ENCODE data around the gene LCE6A.

The LCE6A gene

DNA sequence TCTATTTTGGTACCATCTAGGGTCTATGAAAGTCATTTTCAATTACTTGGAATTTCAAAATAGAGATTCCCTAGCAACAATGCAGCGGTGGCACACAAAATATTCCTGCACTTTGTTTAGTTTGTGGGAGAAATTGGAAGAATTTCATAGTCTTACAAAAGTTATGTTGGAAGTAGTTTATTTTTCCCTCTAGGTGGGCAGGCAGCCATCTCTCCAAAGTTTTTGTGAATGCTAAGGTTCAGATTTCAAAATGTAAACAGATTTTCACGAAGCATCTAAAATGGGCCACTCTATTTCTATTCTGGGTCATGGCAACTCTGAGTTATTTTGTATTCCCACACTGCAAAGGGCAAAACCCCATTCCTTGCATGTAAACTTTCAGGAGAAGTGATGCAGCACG, 43.4 kb downstream of the LCE6A start:
- Histone ChIP-seq H4K20me1 (ENCODE audit: control insufficient read depth, insufficient read depth, low read depth, low read length) (no peaks in the 10 kb centered on the region), H3K36me3 (ENCODE audit: control insufficient read depth, low read length) (no peaks in the 10 kb centered on the region), H3K79me2 (ENCODE audit: control insufficient read depth, low read length) (no peaks in the 10 kb centered on the region), H3K27ac (ENCODE audit: low read depth, low read length) (no peak overlapping the region), H3K9me2 (replicated peaks; ENCODE audit: control insufficient read depth, low read length) (no peaks in the 10 kb centered on the region), H3K4me2 (ENCODE audit: low read length) (no peak overlapping the region), H3K4me3 (ENCODE audit: low read length) (no peak overlapping the region), H3F3A (ENCODE audit: control insufficient read depth, insufficient read depth) (no peaks in the 10 kb centered on the region), H3K4me1 (ENCODE audit: control insufficient read depth, low read length) (no peaks in the 10 kb centered on the region), H3K9me3 (ENCODE audit: control insufficient read depth, insufficient read depth, low read length) (no peaks in the 10 kb centered on the region), H3K27me3 (ENCODE audit: control insufficient read depth, low read length) (0 out of 2 replicates have a peak, but pooled peaks cover 5% of the 10 kb centered on the region)
- no peak for TF ChIP-seq EZH2phosphoT487 (IDR thresholded peaks at IDR 0.05; ENCODE audit: borderline replicate concordance, low read length)

- no peak overlapping the region for H3K4me2 ChIP-seq (ENCODE audit: low read length)
- no peaks in the 10 kb centered on the region for H3K36me3 ChIP-seq (ENCODE audit: control insufficient read depth, low read length)
- H3F3A ChIP-seq (ENCODE audit: control insufficient read depth, insufficient read depth), result no peaks in the 10 kb centered on the region
- no peak for TF ChIP-seq CTCF (IDR thresholded peaks at IDR 0.05; ENCODE audit: low read depth, low read length, poor library complexity, severe bottlenecking)
- TF ChIP-seq EZH2phosphoT487 (IDR thresholded peaks at IDR 0.05; ENCODE audit: borderline replicate concordance, low read length), result no peak
- H3K4me1 ChIP-seq (ENCODE audit: control insufficient read depth, low read length), result no peaks in the 10 kb centered on the region
- no peaks in the 10 kb centered on the region for H4K20me1 ChIP-seq (ENCODE audit: control insufficient read depth, insufficient read depth, low read depth, low read length)
- no peaks in the 10 kb centered on the region for H3K9me2 ChIP-seq (replicated peaks; ENCODE audit: control insufficient read depth, low read length)
- no peaks in the 10 kb centered on the region for H3K79me2 ChIP-seq (ENCODE audit: control insufficient read depth, low read length)
- H3K4me3 ChIP-seq (ENCODE audit: low read length), result no peak overlapping the region
- no peaks in the 10 kb centered on the region for H3K9me3 ChIP-seq (ENCODE audit: control insufficient read depth, insufficient read depth, low read length)
- H3K27me3 ChIP-seq (ENCODE audit: control insufficient read depth, low read length), result peaks cover 5% of the 10 kb centered on the region; the same call in 1 of the 2 replicates
- no peak overlapping the region for H3K27ac ChIP-seq (ENCODE audit: low read depth, low read length)
These were observed 44.2 kb downstream of the LCE6A start for GRCh38 chr1:152886758-152887409.

DNA sequence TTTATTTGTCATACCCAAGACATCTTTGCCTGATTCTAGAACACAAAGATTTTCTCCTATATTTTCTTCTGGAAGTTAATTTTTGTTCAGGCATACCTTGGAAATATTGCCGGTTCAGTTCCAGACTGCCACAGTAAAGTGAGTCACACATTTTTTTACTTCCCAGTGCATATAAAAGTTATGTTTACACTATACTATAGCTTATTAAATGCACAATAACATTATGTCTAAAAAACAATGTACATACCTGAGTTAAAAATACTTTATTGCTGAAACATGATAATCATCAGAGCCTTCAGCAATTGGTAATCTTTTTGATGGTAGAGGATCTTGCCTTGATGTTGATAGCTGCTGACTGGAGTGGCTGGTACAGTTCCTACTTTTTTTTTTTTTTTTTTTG, 45.5 kb downstream of the LCE6A start:
- no peak overlapping the region for H3K4me3 ChIP-seq (ENCODE audit: low read length)
- no peak overlapping the region for H3K4me2 ChIP-seq (ENCODE audit: low read length)
- peaks cover 5% of the 10 kb centered on the region; the same call in 1 of the 2 replicates for H3K27me3 ChIP-seq (ENCODE audit: control insufficient read depth, low read length)
- no peak overlapping the region for H3K27ac ChIP-seq (ENCODE audit: low read depth, low read length)
- no peaks in the 10 kb centered on the region for H3K36me3 ChIP-seq (ENCODE audit: control insufficient read depth, low read length)
- H4K20me1 ChIP-seq (ENCODE audit: control insufficient read depth, insufficient read depth, low read depth, low read length), result no peaks in the 10 kb centered on the region
- no peaks in the 10 kb centered on the region for H3K9me2 ChIP-seq (replicated peaks; ENCODE audit: control insufficient read depth, low read length)
- no peaks in the 10 kb centered on the region for H3K9me3 ChIP-seq (ENCODE audit: control insufficient read depth, insufficient read depth, low read length)
- TF ChIP-seq CTCF (IDR thresholded peaks at IDR 0.05; ENCODE audit: low read depth, low read length, poor library complexity, severe bottlenecking) (no peak), EZH2phosphoT487 (IDR thresholded peaks at IDR 0.05; ENCODE audit: borderline replicate concordance, low read length) (no peak)
- H3F3A ChIP-seq (ENCODE audit: control insufficient read depth, insufficient read depth), result no peaks in the 10 kb centered on the region
- no peaks in the 10 kb centered on the region for H3K79me2 ChIP-seq (ENCODE audit: control insufficient read depth, low read length)
- H3K4me1 ChIP-seq (ENCODE audit: control insufficient read depth, low read length), result no peaks in the 10 kb centered on the region
